ENCODE measurements around the gene METRNL.
"Not testable (repeated sequence)": the region's sequence is repeated elsewhere in the genome, so short reads cannot be mapped to it uniquely, and the experiment has no call there.

Gene METRNL

GRCh38 chr17:83053739-83054451 is 25.5 kb upstream of the METRNL start:
- TF ChIP-seq, protein P1, sequence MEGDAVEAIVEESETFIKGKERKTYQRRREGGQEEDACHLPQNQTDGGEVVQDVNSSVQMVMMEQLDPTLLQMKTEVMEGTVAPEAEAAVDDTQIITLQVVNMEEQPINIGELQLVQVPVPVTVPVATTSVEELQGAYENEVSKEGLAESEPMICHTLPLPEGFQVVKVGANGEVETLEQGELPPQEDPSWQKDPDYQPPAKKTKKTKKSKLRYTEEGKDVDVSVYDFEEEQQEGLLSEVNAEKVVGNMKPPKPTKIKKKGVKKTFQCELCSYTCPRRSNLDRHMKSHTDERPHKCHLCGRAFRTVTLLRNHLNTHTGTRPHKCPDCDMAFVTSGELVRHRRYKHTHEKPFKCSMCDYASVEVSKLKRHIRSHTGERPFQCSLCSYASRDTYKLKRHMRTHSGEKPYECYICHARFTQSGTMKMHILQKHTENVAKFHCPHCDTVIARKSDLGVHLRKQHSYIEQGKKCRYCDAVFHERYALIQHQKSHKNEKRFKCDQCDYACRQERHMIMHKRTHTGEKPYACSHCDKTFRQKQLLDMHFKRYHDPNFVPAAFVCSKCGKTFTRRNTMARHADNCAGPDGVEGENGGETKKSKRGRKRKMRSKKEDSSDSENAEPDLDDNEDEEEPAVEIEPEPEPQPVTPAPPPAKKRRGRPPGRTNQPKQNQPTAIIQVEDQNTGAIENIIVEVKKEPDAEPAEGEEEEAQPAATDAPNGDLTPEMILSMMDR (IDR thresholded peaks at IDR 0.05; ENCODE audit: low read depth, low read length) = no peak

DNA sequence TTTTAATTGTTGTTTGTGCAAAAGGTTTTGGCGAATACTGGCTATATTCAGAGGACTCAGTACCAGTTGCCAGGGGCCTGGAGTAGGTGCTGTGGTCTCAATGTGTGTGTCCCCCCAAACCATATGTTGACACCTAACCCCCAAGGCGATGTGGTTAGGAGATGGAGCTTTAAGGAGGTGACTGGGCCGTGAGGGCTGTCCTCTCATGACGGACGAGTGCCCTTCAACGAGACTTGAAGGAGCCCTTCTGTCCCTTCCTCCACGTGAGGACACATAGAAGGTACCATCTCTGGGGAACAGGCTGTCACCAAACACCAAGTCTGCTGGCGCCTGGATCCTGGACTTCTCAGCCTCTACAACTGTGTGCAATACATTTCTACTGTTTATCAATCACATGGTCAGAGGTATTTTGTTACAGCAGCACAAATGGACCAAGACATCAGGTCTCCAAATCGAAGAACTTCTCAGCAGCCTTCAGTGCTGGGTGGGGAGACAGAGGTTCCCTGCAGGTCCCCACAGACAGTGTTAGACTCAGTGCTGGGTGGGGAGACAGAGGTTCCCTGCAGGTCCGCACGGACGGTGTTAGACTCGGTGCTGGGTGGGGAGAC is 24.8 kb upstream of the METRNL start:
- no peak overlapping the region for H3K4me3 ChIP-seq (ENCODE audit: low read depth, low read length)
- TF ChIP-seq, protein P1 (IDR thresholded peaks at IDR 0.05; ENCODE audit: low read depth, low read length) = no peak

More at GRCh38 chr17:83053739-83054451, 25.5 kb upstream of the METRNL start:
- no peak overlapping the region for H3K4me3 ChIP-seq (ENCODE audit: low read depth, low read length)

GRCh38 chr17:83055176-83055575 is 24.2 kb upstream of the METRNL start:
- H3K4me3 ChIP-seq (ENCODE audit: low read depth, low read length) = not testable (repeated sequence)

GRCh38 chr17:83055911-83056582 is 23.4 kb upstream of the METRNL start:
- no peak overlapping the region for H3K4me3 ChIP-seq (ENCODE audit: low read depth, low read length)

DNA sequence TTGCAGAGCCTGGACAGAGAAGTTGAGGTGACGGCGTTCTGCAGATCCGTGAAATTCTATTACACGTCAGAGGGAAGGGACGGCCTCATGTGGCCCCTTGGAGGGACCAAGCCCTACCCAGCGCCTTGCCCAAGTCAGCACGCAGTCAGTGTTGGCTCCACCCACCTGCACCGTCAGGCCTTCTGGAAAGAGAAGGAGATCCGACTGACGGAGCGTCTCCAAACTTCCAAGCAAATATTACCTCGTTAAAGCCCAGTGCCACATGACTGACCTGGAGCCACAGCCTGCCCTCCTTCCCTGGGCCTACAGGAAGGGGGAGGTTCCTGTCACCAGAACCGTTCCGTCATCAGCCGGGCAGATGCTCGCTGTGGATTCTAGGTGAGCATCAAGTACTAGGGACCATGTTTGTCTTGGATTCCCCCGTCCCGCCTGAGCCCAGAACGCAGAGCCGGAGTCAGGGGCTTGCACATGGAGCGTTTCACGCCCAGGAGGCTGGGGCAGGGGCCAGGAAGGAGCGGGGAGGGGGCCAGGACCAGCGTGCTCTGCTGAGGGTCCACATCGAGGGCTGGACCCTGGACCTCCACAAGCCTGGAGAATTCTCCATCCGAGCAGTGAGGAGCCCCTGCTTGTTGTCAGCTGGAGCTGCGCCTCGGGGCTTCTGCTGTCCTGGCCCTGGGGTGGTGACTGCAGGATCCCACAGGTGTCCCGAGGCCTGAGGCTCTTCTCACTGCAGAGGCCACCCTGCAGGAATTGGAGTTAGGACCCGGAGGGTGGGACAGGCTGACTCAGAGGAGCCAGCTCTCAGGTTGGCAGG is 22.6 kb upstream of the METRNL start:
- H3K4me3 ChIP-seq (ENCODE audit: low read depth, low read length) = no peak overlapping the region
- TF ChIP-seq, protein P1 (IDR thresholded peaks at IDR 0.05; ENCODE audit: low read depth, low read length) = no peak

More at GRCh38 chr17:83055911-83056582, 23.4 kb upstream of the METRNL start:
- TF ChIP-seq, protein P1 (IDR thresholded peaks at IDR 0.05; ENCODE audit: low read depth, low read length) = no peak

DNA sequence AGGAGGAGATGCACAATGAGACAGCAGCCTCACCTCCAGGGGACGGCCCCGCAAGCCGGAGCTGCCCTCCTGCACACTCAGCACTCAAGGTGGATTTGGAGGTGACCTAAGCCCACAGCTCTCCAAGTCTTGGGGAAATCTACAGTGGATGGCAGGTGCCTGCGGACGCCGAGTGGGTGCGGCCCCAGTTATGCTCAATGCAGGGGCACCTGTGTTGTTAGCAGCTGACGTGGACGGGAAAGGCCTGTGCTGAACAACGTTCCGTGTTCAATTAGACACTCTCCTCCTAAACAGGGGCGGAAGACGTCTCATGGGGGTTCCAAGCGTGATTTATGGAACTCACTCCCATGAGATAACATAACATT is 22.0 kb upstream of the METRNL start:
- no peak overlapping the region for H3K4me3 ChIP-seq (ENCODE audit: low read depth, low read length)
- TF ChIP-seq, protein P1 (IDR thresholded peaks at IDR 0.05; ENCODE audit: low read depth, low read length) = no peak

DNA sequence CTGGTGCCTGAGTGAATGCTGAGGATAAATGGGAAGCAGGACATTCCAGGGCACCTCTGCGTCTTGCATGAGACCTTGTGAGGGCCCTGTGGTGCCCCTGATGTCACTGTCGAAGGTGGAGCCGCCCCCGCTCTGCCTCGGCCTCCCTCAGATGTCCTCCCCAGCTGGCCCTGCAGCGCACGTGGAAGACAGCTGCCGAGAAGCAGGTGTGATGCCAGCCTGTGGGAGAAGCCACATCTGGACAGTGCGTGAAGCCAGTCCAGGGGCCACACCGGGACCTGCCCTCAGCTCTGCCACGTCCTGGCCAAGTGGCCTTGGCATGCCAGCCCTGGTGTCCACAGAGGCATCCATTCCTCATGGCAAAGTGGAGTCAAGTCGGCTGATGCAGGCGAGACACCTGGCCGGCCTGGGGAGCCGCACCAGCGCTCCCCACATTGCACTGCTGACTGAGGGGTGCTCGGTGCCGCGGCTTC is 21.6 kb upstream of the METRNL start:
- TF ChIP-seq, protein P1 (IDR thresholded peaks at IDR 0.05; ENCODE audit: low read depth, low read length) = no peak
- H3K4me3 ChIP-seq (ENCODE audit: low read depth, low read length) = no peak overlapping the region

Measured in WI38 (cell line).